Activated T-helper 1 cell treated with anti-CD3 and anti-CD28 coated beads, Interleukin-12 subunit alpha, Interleukin-12 subunit beta, Interleukin-2, Interleukin-4 antibody, amounts not matched to agents 30 ng/mL and 10 ng/mL and 1 ng/mL, durations not matched to agents 14 hours and 24 hours and 36 hours (primary cell): ENCODE results near the gene CTRB1. TPM values are rescaled to one million over a fixed set of nuclear protein-coding genes. Genes with fewer than 3 reads are reported as not detected.
A peak's percentile ranks its signal among the peaks of the same experiment; 100 is the strongest.
"Not testable (repeated sequence)": the region's sequence is repeated elsewhere in the genome, so short reads cannot be mapped to it uniquely, and the experiment has no call there.

Source experiments
- DNase-seq: peaks from one replicate; pipeline ENCODE4 v3.0.0; 2021; ENCODE audit warnings: low spot score
- H3K27ac Mint-ChIP-seq: one replicate; pipeline ENCODE4 v1.8.0; 2021; ENCODE audit warnings: mild to moderate bottlenecking, mixed read lengths
- H3K27me3 Mint-ChIP-seq: one replicate; pipeline ENCODE4 v1.8.0; 2022; ENCODE audit warnings: mild to moderate bottlenecking, moderate library complexity, mixed read lengths; ENCODE audit not compliant: insufficient read depth
- H3K36me3 Mint-ChIP-seq: one replicate; pipeline ENCODE4 v1.8.0; 2021; ENCODE audit warnings: low read depth, mixed read lengths
- H3K4me1 Mint-ChIP-seq: one replicate; pipeline ENCODE4 v1.8.0; 2021; ENCODE audit warnings: low read depth, mixed read lengths
- H3K4me3 Mint-ChIP-seq: one replicate; pipeline ENCODE4 v1.8.0; 2021; ENCODE audit warnings: mild to moderate bottlenecking, moderate library complexity, mixed read lengths
- H3K9me3 Mint-ChIP-seq: one replicate; pipeline ENCODE4 v1.8.0; 2021; ENCODE audit warnings: mixed read lengths
- intact Hi-C: fragments of 100-400 bp; cut with micrococcal nuclease; formaldehyde crosslinking; loops from one replicate; pipeline ENCODE4 v1.15.1; 2024
- total RNA-seq: library from RNA; stranded (reverse); gene quantifications from 2 replicates; pipeline ENCODE4 v1.2.3, GENCODE V29; 2022

CTRB1 gene
- total RNA-seq, 1 donor from 2014 or later: not detected

DNA sequence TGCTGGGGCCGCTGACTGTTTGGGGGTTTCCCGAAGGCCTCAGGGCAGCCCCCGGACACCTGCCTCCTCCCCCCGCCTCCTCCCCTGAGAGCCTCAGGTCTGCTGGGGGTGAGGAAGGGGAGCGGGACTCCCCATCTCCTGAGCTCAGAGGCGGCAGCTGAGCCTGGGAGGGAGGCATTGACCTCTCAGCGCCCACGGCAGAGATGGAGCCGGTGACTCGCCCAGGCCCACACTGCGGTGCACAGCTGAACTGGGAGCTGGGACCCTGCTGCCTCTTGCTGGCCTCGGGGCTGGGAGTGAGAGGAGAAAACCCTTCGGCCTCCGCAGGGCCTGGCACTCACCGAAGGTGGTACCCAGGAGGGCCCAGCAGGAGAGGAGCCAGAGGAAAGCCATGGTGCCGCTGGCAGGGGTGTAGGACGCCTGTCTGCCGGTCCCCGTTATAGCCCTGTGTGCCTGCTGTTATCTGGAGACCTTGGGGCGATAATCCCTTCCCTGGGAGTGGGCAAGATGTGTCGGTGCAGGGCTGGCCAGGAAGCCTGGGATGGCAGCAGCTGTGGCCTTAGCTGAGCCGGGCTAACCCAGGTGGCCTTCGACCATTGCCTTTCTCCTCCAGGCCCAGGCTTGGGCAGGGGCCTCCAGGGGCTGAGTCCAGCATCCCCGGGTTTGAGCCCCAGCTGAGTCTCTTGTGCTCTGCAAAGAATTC lies 11.9 kb upstream of the CTRB1 start, which contains the start of gene CTRB2:
TSS of gene CTRB2 (minus strand) at position 413 of the 703 bp plus-strand sequence. CDS start at position 393, 20 bp downstream.
- no peaks in the 10 kb centered on the region for H3K9me3 Mint-ChIP-seq
- H3K4me3 Mint-ChIP-seq: no peak within 1 kb of the TSS
- H3K27ac Mint-ChIP-seq: no peak within 1 kb of the TSS
- no peak for DNase-seq
- no peaks in the 10 kb centered on the region for H3K4me1 Mint-ChIP-seq
- H3K27me3 Mint-ChIP-seq: peaks cover 2% of the 10 kb centered on the region
- intact Hi-C loops: no loop called here
- no peaks in the 10 kb centered on the region for H3K36me3 Mint-ChIP-seq

GRCh38 chr16:75207831-75208230 lies 11.0 kb upstream of the CTRB1 start:
- Mint-ChIP-seq H3K27me3 (no peaks in the 10 kb centered on the region), H3K27ac (no peak overlapping the region), H3K4me3 (no peak overlapping the region), H3K36me3 (no peaks in the 10 kb centered on the region), H3K9me3 (no peaks in the 10 kb centered on the region), H3K4me1 (no peaks in the 10 kb centered on the region)
- intact Hi-C loops: no loop called here
- DNase-seq: no peak

- H3K4me3 Mint-ChIP-seq: no peak overlapping the region
- H3K27me3 Mint-ChIP-seq: no peaks in the 10 kb centered on the region
- no peak overlapping the region for H3K27ac Mint-ChIP-seq
- no peaks in the 10 kb centered on the region for H3K4me1 Mint-ChIP-seq
- H3K9me3 Mint-ChIP-seq: no peaks in the 10 kb centered on the region
- DNase-seq: no peak
- H3K36me3 Mint-ChIP-seq: no peaks in the 10 kb centered on the region
- intact Hi-C loops: no loop called here
These were observed 10.5 kb upstream of the CTRB1 start for GRCh38 chr16:75208242-75208825.

DNA sequence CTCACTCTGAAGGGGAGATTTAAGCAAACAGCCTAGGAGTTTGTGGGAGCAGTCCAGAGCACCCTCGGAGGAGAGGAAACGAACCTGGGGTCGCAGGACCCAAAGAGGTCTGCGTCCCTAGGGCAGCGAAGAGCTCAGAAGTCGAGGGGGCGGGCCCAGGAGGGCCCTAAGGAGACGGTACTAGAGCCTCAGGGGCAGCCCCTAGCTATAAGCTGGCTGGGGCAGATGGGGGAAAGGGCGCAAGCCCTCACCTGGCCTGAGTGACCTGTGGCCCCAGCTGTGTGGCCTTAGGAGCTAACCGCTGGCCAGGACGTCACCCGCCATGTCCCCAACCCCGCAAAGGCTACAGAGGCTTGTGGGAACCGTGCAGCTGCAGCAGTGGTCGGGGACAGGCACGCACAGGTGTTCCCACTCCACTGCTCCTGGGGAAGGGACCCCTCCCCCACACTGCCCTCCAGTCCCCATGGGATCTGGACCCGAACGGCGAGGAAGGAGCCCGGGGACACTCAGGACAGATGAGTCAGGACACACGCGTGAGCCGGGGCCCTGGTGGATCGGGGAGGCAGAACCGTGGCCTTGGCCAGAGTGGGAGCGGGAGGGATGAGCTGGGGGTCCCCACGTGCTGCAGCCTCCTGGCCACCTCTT lies 9.8 kb upstream of the CTRB1 start:
- Mint-ChIP-seq H3K9me3 (no peaks in the 10 kb centered on the region), H3K27me3 (no peaks in the 10 kb centered on the region), H3K4me3 (no peak overlapping the region), H3K36me3 (no peaks in the 10 kb centered on the region), H3K4me1 (no peaks in the 10 kb centered on the region), H3K27ac (no peak overlapping the region)
- intact Hi-C loops: no loop called here
- no peak for DNase-seq

GRCh38 chr16:75209514-75209913 lies 9.3 kb upstream of the CTRB1 start:
- H3K4me3 Mint-ChIP-seq, H3K36me3 Mint-ChIP-seq, H3K9me3 Mint-ChIP-seq, H3K4me1 Mint-ChIP-seq, H3K27ac Mint-ChIP-seq, H3K27me3 Mint-ChIP-seq, intact Hi-C loops, DNase-seq: not testable (repeated sequence)

DNA sequence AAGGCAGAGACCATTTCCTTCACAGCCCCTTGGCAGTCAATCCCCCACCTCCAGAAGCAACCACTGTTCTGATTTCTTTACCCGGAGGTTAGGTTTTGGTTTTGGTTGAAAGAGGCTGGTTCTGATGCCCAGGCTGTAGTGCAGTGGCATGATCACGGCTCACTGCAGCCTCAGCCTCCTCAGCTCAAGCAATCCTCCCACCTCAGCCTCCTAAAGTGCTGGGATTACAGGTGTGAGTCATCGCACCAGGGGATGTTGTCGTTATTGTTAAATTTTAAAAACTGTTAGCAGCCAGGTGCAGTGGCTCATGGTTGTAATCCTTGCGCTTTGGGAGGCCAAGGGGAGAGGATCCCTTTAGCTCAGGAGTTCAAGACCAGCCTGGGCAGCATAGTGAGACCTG lies 8.8 kb upstream of the CTRB1 start:
- no peak overlapping the region for H3K27ac Mint-ChIP-seq
- H3K27me3 Mint-ChIP-seq: no peaks in the 10 kb centered on the region
- H3K36me3 Mint-ChIP-seq: no peaks in the 10 kb centered on the region
- DNase-seq: no peak
- no peak overlapping the region for H3K4me3 Mint-ChIP-seq
- H3K4me1 Mint-ChIP-seq: no peaks in the 10 kb centered on the region
- intact Hi-C loops: no loop called here
- no peaks in the 10 kb centered on the region for H3K9me3 Mint-ChIP-seq

GRCh38 chr16:75211286-75211685 lies 7.5 kb upstream of the CTRB1 start:
- H3K27ac Mint-ChIP-seq, H3K36me3 Mint-ChIP-seq, H3K4me1 Mint-ChIP-seq, H3K9me3 Mint-ChIP-seq, intact Hi-C loops, DNase-seq, H3K27me3 Mint-ChIP-seq, H3K4me3 Mint-ChIP-seq: not testable (repeated sequence)

- DNase-seq: no peak
- Mint-ChIP-seq H3K27me3 (no peaks in the 10 kb centered on the region), H3K36me3 (no peaks in the 10 kb centered on the region), H3K27ac (no peak overlapping the region), H3K4me3 (no peak overlapping the region), H3K4me1 (peaks cover 9% of the 10 kb centered on the region), H3K9me3 (no peaks in the 10 kb centered on the region)
- intact Hi-C loops: no loop called here
These were observed 2.7 kb upstream of the CTRB1 start for GRCh38 chr16:75216127-75216526.

GRCh38 chr16:75216576-75216975 lies 2.2 kb upstream of the CTRB1 start:
- DNase-seq: no peak
- Mint-ChIP-seq H3K4me1 (peaks cover 9% of the 10 kb centered on the region), H3K9me3 (no peaks in the 10 kb centered on the region), H3K27ac (no peak overlapping the region), H3K4me3 (no peak overlapping the region), H3K27me3 (no peaks in the 10 kb centered on the region), H3K36me3 (no peaks in the 10 kb centered on the region)
- intact Hi-C loops: no loop called here

DNA sequence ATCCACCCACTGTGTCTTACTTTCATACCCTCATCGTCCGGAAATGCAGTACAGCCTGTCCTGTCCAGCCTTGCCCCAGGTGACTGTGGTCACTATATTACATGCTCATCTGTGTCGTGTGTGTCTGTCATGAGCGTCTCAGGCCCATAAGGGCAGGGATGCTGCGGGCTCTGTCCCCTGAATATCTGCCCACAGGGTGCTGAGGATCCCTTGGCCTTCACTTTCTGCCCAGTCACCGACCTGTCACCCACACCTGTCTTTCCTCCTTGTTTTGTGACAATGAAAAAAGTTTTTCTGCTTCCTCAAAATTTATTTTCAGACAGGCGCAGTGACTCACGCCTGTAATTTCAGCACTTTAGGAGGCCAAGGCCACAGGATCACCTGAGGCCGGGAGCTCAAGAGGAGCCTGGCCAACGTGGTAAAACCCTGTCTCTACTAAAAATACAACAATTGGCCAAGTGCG lies 1.4 kb upstream of the CTRB1 start:
- DNase-seq: no peak
- no peak overlapping the region for H3K4me3 Mint-ChIP-seq
- intact Hi-C loops: no loop called here
- H3K36me3 Mint-ChIP-seq: no peaks in the 10 kb centered on the region
- H3K27ac Mint-ChIP-seq: no peak overlapping the region
- no peaks in the 10 kb centered on the region for H3K9me3 Mint-ChIP-seq
- H3K27me3 Mint-ChIP-seq: peaks cover 1% of the 10 kb centered on the region
- peaks cover 9% of the 10 kb centered on the region for H3K4me1 Mint-ChIP-seq

DNA sequence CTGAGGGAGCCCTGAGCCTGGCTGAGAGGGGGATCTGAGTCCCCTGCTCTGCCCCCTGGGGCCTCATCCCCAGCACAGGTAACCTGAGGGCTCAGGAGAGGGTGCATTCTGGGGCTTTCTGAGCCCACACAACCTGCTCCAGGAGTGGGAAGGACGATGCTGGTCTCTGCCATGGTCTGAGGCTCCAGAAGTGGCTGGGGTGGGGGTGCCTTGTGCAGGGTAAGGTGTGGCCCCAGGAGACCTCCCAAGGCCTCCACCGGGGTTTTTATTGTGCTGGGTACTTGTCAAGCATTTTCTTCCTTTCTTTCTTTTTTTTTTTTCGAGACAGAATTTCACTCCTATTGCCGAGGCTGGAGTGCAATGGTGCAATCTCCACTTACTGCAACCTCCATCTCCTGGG lies 300 bp downstream of the CTRB1 start:
- Mint-ChIP-seq H3K4me3 (no peak overlapping the region), H3K36me3 (no peaks in the 10 kb centered on the region), H3K27ac (no peak overlapping the region), H3K27me3 (peaks cover 1% of the 10 kb centered on the region), H3K4me1 (peaks cover 9% of the 10 kb centered on the region), H3K9me3 (no peaks in the 10 kb centered on the region)
- no peak for DNase-seq
- intact Hi-C loops: no loop called here

GRCh38 chr16:75219838-75220237 lies 1.1 kb downstream of the CTRB1 start:
- H3K27ac Mint-ChIP-seq: peak overlapping the region; percentile 79
- intact Hi-C loops: loop anchor here (2.0 kb wide), 1 partner anchor 17 kb away; no protein-coding TSS in a partner anchor
- H3K36me3 Mint-ChIP-seq: no peaks in the 10 kb centered on the region
- H3K27me3 Mint-ChIP-seq: peaks cover 1% of the 10 kb centered on the region
- no peak for DNase-seq
- H3K4me1 Mint-ChIP-seq: peaks cover 9% of the 10 kb centered on the region
- no peaks in the 10 kb centered on the region for H3K9me3 Mint-ChIP-seq
- peak overlapping the region; percentile 68 for H3K4me3 Mint-ChIP-seq

DNA sequence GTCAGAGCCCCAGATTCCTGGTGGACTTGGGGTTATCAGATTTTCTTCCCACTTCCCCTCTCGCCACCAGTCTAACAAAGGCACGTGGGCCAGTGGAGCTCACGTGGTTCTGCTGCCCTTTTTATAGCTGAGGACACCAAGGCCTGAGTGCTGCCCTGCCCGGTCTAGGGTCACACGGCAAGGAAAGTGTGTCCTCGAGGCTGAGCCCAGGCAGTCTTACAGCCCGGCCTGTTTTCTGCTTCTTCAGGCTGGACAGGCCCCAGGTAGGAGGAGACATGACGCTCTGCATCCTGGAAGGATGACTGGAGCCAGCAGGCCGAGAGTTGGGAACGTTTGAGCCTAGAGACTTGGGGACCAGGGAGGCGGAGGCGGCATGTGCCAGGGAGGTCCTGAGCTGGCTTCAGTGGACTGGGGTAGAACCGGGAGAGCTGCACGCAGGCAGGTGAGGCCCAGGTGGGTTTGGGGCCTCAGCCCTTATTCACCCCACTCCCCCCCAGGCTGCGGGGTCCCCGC lies 3.5 kb downstream of the CTRB1 start:
- intact Hi-C loops: no loop called here
- no peaks in the 10 kb centered on the region for H3K36me3 Mint-ChIP-seq
- no peak overlapping the region for H3K4me3 Mint-ChIP-seq
- DNase-seq: no peak
- peaks cover 1% of the 10 kb centered on the region for H3K27me3 Mint-ChIP-seq
- no peak overlapping the region for H3K27ac Mint-ChIP-seq
- H3K4me1 Mint-ChIP-seq: peaks cover 9% of the 10 kb centered on the region
- no peaks in the 10 kb centered on the region for H3K9me3 Mint-ChIP-seq
